Measurements from ENCODE around the gene FHL2. TPM values are rescaled to one million over a fixed set of nuclear protein-coding genes. Genes with fewer than 3 reads are reported as not detected.

FHL2 gene
- total and polyA plus RNA-seq, 2 of the 13 experiments (the other 11 are each of a cell fraction or from before 2014, with no cell fraction given), result 1.9 to 74.8 TPM

DNA sequence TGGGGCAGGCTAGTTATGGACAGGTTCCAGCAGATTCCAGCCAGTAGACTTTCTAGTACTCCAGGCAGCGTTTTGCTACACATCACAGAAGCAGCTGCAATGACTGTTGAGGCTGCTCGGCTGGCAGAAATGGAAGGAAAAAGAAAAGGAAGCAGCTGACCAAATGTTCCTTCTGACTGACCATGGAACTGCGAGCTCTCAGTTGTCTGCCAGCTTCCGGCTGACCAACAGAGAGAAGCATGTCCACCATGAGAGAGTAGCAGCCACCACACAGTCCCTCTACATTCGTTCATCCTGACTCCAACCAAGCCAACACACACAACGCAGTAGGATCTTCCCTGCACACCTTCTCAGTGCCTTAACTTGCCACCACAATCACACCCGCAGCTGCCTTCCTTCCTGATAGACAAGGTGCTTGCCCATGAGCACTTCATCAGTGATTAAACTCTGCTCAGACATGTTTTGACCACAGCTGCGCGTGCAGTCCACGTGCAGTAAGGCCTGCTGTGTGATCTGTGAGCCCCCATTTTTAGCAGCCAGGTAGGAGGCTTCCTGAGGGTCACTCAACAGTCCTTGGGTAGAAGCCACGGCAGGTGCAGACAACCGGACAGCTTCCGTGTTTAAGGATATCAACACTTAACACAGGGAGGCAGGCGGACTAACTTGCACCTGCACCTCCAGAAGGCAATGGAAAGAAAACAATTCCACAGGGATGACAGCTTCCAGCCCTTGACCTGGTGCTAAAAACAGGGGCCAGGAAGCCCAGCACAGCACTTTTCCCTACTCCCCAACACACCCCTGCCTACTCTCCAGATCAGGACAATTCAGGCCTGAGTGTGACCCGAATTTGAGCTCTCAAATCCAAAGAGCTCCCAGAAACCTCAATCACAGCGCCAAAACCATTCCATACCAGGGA, 70.3 kb downstream of the FHL2 start (continued):
- TF ChIP-seq, protein P1, sequence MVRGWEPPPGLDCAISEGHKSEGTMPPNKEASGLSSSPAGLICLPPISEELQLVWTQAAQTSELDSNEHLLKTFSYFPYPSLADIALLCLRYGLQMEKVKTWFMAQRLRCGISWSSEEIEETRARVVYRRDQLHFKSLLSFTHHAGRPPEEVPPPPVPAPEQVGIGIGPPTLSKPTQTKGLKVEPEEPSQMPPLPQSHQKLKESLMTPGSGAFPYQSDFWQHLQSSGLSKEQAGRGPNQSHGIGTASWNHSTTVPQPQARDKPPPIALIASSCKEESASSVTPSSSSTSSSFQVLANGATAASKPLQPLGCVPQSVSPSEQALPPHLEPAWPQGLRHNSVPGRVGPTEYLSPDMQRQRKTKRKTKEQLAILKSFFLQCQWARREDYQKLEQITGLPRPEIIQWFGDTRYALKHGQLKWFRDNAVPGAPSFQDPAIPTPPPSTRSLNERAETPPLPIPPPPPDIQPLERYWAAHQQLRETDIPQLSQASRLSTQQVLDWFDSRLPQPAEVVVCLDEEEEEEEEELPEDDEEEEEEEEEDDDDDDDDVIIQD (CRISPR knock-in tag; IDR thresholded peaks at IDR 0.05; ENCODE audit: low read depth), result no peak
- TF ChIP-seq, protein P2, sequence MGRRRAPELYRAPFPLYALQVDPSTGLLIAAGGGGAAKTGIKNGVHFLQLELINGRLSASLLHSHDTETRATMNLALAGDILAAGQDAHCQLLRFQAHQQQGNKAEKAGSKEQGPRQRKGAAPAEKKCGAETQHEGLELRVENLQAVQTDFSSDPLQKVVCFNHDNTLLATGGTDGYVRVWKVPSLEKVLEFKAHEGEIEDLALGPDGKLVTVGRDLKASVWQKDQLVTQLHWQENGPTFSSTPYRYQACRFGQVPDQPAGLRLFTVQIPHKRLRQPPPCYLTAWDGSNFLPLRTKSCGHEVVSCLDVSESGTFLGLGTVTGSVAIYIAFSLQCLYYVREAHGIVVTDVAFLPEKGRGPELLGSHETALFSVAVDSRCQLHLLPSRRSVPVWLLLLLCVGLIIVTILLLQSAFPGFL (CRISPR knock-in tag; IDR thresholded peaks at IDR 0.05), result no peak; the same call in 1 of the 2 replicates
- no peak for TF ChIP-seq ZFAT (CRISPR knock-in tag; conservative IDR thresholded peaks at IDR 0.05)
- TF ChIP-seq, protein P3, sequence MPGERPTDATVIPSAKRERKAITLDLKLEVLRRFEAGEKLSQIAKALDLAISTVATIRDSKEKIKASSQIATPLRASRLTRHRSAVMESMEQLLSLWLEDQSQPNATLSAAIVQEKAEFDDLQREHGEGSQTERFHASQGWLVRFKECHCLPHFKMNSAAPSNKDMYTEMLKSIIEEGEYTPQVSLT (CRISPR knock-in tag; IDR thresholded peaks at IDR 0.05; ENCODE audit: borderline replicate concordance, low read depth), result peak; percentile 74; the same call in 1 of the 2 replicates
- TF ChIP-seq, protein P4, sequence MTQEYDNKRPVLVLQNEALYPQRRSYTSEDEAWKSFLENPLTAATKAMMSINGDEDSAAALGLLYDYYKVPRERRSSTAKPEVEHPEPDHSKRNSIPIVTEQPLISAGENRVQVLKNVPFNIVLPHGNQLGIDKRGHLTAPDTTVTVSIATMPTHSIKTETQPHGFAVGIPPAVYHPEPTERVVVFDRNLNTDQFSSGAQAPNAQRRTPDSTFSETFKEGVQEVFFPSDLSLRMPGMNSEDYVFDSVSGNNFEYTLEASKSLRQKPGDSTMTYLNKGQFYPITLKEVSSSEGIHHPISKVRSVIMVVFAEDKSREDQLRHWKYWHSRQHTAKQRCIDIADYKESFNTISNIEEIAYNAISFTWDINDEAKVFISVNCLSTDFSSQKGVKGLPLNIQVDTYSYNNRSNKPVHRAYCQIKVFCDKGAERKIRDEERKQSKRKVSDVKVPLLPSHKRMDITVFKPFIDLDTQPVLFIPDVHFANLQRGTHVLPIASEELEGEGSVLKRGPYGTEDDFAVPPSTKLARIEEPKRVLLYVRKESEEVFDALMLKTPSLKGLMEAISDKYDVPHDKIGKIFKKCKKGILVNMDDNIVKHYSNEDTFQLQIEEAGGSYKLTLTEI (CRISPR knock-in tag; conservative IDR thresholded peaks at IDR 0.05), result no peak
- 0 out of 2 replicates have a peak, but pooled peaks have one; percentile 74 for TF ChIP-seq TOPORS (CRISPR knock-in tag; IDR thresholded peaks at IDR 0.05)
- peak; percentile 85 for TF ChIP-seq ERF (CRISPR knock-in tag; IDR thresholded peaks at IDR 0.05)
- TF ChIP-seq ATF1 (CRISPR knock-in tag; IDR thresholded peaks at IDR 0.05), result no peak
- TF ChIP-seq, protein P5, sequence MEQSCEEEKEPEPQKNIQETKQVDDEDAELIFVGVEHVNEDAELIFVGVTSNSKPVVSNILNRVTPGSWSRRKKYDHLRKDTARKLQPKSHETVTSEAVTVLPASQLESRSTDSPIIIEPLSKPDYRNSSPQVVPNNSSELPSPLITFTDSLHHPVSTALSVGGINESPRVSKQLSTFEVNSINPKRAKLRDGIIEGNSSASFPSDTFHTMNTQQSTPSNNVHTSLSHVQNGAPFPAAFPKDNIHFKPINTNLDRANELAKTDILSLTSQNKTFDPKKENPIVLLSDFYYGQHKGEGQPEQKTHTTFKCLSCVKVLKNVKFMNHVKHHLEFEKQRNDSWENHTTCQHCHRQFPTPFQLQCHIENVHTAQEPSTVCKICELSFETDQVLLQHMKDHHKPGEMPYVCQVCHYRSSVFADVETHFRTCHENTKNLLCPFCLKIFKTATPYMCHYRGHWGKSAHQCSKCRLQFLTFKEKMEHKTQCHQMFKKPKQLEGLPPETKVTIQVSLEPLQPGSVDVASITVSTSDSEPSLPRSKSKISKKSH (CRISPR knock-in tag; IDR thresholded peaks at IDR 0.05; ENCODE audit: borderline replicate concordance), result peak; percentile 92; the same call in 1 of the 2 replicates
- TF ChIP-seq ZNF230 (CRISPR knock-in tag; IDR thresholded peaks at IDR 0.05), result peak; percentile 98
- TF ChIP-seq, protein P6, sequence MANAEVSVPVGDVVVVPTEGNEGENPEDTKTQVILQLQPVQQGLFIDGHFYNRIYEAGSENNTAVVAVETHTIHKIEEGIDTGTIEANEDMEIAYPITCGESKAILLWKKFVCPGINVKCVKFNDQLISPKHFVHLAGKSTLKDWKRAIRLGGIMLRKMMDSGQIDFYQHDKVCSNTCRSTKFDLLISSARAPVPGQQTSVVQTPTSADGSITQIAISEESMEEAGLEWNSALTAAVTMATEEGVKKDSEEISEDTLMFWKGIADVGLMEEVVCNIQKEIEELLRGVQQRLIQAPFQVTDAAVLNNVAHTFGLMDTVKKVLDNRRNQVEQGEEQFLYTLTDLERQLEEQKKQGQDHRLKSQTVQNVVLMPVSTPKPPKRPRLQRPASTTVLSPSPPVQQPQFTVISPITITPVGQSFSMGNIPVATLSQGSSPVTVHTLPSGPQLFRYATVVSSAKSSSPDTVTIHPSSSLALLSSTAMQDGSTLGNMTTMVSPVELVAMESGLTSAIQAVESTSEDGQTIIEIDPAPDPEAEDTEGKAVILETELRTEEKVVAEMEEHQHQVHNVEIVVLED (CRISPR knock-in tag; IDR thresholded peaks at IDR 0.05; ENCODE audit: borderline replicate concordance), result peak; percentile 62
- no peak for TF ChIP-seq ZNF180 (CRISPR knock-in tag; IDR thresholded peaks at IDR 0.05; ENCODE audit: borderline replicate concordance, low read depth)
- TF ChIP-seq REL (CRISPR knock-in tag; conservative IDR thresholded peaks at IDR 0.05), result no peak
- TF ChIP-seq SIX4 (CRISPR knock-in tag; IDR thresholded peaks at IDR 0.05), result 0 out of 2 replicates have a peak, but pooled peaks have one; percentile 6
- no peak; the same call in none of the 2 replicates for TF ChIP-seq KAT8 (CRISPR knock-in tag; IDR thresholded peaks at IDR 0.05)
- TF ChIP-seq, protein P7, sequence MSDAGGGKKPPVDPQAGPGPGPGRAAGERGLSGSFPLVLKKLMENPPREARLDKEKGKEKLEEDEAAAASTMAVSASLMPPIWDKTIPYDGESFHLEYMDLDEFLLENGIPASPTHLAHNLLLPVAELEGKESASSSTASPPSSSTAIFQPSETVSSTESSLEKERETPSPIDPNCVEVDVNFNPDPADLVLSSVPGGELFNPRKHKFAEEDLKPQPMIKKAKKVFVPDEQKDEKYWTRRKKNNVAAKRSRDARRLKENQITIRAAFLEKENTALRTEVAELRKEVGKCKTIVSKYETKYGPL (CRISPR knock-in tag; IDR thresholded peaks at IDR 0.05), result no peak
- peak; percentile 82 for TF ChIP-seq ZBTB7A (CRISPR knock-in tag; IDR thresholded peaks at IDR 0.05)
- no peak for TF ChIP-seq ZKSCAN1 (IDR thresholded peaks at IDR 0.05; ENCODE audit: low read length)
- TF ChIP-seq ZNF10 (CRISPR knock-in tag; IDR thresholded peaks at IDR 0.05; ENCODE audit: borderline replicate concordance, low read depth), result no peak

Data from HepG2 (cell line).